HG03039 (cell line): ENCODE measurements around the gene GOLGA6B.
"Not testable (repeated sequence)": the region's sequence is repeated elsewhere in the genome, so short reads cannot be mapped to it uniquely, and the experiment has no call there.

Experiments
- ATAC-seq: cut with Tn5 transposase; IDR thresholded peaks from one replicate; pipeline ENCODE4 v1.9.1; 2021; ENCODE audit warnings: mild to moderate bottlenecking, moderate library complexity; ENCODE audit not compliant: unreplicated experiment

GOLGA6B gene, protein sequence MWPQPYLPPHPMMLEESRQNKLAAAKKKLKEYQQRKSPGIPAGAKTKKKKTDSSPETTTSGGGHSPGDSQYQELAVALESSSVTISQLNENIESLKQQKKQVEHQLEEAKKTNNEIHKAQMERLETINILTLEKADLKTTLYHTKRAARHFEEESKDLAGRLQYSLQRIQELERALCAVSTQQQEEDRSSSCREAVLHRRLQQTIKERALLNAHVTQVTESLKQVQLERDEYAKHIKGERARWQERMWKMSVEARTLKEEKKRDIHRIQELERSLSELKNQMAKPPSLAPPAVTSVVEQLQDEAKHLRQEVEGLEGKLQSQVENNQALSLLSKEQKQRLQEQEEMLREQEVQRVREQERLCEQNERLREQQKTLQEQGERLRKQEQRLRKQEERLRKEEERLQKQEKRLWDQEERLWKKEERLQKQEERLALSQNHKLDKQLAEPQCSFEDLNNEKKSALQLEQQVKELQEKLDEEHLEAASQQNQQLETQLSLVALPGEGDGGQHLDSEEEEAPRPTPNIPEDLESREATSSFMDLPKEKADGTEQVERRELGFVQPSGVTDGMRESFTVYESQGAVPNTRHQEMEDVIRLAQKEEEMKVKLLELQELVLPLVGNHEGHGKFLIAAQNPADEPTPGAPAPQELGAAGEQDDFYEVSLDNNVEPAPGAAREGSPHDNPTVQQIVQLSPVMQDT

DNA sequence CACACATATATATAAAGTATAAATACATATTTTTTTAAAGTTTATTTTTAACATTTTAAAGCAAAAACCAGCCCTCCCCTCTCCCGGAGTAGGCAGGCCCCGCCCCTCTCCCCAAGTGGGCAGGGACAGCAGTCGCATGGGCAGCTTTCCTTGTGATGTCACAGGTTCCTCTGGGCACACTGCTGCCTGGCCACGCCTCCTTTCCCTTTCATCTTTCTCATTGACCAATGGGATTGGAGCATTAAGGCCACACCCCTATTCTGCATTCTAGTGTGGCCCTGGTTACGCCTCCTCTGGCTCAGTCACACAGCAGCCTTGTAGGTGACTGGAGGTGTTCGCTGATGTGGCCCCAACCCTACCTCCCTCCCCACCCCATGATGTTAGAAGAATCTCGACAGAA is at the start of gene GOLGA6B:
GOLGA6B (plus strand) TSS at position 301 of the 400 bp plus-strand sequence; CDS start at position 342, 41 bp downstream.
- not testable (repeated sequence) for ATAC-seq

DNA sequence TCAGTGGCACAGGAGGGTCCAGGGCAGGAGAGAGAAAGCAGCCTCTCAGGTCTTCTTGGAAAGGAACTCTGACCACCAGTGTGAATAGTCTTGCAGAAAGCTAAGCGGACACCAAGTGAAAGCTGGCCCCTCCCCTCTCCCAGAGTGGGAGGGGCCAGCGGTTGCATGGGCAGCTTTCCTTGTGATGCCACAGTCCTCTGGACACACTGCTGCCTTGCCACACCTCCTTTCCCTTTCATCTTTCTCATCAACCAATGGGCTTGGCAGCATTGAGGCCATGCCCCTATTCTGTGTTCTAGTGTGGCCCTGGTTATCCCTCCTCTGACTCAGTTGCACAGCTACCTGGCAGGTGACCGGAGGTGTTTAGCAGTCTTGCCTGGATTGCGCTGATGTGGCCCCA is 49.7 kb upstream of the GOLGA6B start:
- no peak for ATAC-seq

DNA sequence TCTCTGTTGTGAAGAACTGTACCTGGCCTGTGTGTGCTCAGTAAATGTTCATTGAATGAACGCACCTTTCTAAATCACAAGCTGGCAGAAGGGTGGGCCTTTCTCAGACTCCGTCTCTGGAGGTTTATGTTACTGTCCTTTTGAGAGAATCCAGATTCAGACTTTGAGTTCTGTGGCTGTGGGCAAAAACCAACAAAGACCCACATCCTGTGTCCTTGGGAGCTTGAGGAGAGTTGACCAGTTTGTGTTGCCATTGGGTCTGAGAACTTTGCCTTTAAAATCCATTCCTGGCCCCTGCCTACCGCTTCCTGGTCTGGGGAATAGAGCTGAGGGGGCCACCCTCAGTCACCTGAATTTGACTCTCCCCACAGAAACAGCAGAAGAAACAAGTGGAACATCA is 46.4 kb upstream of the GOLGA6B start:
- ATAC-seq, result not testable (repeated sequence)

DNA sequence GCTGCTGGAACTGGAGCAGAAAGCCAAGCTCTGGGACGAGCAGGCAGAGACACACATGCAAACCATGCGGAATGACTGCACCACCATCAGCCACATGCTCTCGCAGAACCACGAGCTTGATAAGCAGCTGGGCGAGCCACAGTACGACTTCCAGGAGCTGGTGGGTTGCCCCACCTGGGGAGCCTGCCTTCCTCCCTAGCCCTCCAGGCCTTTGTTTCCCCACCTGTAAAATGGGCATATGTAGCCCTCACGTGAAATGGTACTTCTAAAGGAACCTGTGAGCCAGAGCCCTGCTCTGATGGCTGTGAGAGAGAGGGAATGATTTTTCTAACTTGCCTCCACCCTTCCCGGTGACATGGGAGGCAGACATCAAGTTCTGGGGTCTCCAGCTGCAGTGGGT is 44.6 kb upstream of the GOLGA6B start:
- ATAC-seq, result no peak

DNA sequence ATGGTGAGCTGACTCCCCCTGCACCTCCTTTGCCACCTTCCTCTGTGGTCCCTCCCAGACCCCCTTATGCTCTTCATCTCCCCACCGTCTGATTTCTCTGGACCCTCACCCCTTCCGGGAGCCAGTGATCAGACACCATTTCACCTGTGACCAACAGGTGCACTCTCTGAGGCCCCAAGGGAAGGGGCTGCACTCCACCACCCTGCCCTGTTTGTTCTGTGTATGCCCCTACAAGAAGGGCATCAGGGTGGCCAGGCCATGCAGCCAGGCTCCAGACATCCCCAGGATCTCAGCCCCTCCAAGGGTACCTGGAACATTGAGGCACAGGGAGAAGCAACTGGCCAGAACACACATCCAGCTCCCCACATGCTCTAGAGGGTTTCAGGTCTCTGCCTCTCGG is 42.2 kb upstream of the GOLGA6B start:
- not testable (repeated sequence) for ATAC-seq

DNA sequence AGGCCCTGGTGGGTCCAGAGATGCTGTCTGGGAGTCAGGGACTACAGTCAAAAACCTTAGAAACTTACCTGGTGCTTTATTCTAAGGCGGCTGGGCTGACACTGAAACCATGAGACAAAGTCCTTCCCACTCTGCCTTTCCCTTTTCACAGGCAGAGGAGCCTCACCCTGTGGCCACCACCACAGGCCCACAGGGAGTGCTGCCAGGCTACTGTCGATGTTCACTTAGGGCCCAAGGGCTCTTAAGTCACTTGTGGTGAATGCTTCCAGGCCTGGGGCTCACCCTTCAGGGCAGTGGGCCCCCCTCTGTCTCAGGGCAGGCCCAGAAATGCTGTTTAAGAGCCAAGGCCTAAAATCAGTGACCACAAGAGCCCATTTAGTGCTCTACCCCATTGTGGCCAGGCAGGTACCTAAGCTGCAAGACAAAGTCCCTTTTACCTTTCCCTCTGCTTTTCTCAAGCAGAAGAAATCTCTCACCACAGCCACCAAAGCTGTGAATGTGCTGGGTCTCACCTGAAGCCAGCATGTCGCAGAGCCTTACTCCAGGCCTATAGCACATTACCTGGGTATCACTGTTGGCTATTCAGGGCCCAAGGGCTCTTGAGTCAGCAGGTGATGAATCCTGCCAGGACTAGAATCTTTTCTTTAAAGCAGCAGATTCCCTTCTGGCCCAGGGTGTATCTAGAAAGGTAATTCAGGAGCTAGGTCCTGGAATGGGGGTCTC is 39.5 kb upstream of the GOLGA6B start:
- no peak for ATAC-seq

DNA sequence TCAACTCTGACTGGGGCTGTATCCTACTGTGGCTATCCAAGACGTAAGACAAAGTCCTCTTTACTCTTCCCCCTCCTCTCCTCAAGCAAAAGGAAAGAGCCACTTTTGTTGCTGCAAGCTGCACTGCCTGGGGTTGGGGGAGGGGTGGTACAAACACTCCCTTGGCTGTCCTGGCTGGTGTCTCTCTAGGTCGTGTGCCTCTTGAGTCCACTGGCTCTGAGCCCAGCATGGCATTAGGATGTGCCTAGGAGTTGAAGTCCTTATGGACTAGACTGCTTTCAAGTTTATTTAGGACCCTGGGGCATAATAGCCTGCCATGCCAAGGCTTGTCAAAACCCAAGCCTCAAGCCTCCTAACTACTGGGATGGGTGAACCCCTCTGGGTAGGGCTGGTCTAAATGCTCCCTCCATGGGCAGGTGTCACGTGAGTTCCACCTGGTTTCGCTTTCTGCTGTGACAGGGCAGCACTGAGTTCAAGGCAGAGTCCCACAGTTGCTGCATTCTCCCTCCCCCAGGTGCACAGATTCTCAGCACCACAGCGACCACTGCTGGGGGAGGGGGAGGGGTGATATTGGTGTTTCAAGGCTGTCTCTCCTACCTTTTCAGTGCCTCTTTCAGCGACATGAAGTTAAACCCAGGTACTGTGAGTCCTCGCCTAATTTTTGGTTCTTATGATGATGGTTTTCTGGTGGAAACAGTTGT is 38.8 kb upstream of the GOLGA6B start:
- ATAC-seq, result not testable (repeated sequence)

DNA sequence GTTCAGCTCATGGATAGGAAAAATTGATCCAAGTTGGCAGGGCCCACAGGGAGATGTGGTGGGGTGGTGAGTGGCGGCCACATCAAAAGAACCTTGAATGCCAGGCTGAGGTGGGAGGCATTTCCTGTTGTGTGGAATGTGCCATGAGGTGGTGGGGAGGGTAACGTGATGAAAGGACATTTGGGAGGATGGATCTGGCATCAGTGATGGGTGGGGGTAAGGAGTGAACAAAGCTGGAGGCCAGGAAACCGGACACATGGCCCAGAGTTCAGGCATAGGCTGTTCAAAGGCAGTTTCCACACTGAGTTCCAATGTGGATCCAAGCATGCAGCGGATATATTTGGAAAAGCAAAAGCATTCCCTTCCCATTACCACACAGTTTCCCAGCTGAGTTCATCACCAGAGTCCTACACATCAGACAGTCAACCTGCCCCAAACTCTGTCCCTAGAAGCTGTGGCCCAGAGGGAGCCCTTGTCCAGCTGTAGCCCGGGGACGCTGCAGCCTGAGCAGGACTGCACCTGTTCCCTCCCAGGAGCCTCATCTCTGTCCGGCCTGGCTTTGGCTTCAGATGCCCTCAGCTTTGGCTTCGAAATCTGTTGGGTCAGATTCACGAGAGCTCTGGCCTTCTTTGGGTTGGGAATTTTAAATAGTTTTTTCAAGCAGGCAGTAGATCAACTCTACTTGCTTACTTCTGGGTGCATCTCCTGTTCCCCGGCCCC is 37.8 kb upstream of the GOLGA6B start:
- ATAC-seq, result no peak

DNA sequence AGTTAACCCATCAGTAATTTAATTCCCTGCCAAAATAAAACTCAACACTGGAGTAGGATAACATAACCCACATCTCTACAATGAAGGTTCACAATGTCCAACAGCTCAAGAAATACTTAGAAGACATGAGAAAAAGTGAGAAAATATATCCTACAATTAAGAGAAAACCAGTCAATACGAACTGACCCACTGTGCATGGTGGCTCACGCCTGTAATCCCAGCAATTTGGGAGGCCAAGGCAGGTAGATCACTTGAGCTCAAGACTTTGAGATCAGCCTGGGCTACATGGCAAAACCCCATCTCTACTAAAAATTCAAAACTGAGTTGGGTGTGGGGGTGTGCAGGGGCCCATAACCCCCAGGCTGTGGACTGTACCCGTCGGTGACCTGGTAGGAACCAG is 30.6 kb upstream of the GOLGA6B start:
- ATAC-seq, result not testable (repeated sequence)

DNA sequence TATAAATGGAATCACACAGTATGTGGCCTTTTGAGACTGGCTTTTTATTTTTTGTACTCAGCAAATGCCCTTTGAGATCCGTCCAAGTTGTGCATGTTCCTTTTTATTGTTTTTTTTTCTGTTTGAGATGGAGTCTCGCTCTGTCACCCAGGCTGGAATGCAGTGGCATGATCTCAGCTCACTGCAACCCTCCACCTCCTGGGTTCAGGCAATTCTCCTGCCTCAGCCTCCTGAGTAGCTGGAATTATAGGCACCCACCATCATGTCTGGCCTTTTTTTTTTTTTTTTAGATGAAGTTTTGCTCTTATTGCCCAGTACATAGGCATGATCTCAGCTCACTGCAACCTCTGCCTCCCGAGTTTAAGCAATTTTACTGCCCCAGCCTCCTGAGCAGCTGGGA is 28.3 kb upstream of the GOLGA6B start:
- ATAC-seq, result not testable (repeated sequence)

DNA sequence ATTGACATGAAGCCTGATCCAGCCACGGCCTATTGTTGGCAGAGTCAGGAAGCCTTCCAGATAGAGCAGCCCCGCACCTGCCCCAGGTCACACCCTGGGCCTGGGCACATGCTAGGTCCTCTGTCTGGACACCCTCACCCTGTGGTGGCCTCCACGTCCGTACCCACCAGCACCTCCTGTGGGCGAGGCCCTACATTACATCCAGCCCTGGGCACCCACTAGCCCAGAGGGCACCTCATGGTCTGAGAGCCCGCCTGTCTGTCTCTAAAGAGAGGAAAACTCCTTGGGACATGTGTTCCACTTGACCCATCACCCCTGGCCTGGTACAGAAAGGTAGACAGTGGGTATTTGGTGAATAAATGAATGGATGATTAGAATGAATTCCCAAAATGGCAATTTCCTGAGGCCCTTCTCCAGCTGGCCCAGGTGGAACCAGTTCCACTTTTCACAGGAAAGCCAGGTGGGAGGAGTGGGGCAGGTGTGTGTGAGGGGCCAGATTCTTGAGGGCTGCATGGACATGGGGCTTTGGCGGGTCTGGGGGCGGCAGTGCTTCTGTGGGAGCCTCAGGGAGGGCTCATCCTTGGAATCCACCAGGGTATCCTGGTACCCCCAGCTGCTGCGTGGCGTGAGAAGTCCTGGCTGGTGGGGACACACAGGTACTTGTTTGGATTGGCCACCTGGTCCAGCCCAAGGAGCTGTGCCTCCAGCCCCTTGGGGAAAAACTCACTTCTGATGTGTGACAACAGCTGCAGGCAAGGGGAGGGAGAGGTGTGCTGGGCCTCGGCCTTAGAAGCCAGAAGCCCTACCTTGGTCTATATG is 26.0 kb upstream of the GOLGA6B start:
- not testable (repeated sequence) for ATAC-seq

DNA sequence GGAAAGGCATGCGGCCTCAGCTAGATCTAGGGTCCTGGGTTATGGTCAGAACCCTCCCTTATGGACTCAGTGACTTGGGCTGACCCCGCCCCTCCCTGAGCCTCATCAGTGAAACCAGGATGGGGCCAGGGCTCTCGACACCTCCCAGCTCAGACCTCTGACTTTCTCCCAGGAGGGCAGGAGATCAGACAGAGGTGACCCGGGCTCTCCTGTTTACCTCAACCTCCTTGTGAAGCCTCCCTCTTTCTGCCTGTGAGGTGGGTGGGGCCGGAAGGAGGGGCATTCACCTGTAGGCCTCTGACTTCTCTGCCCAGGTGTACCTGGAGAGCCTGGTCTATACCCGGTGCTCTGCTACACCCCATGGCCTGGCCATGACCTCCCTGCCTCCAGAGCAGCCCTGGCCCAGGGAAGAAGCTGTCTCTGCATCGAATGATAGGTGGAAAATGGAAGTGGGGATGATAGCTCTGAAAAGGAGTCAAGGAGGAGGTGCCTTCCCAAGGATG is 25.4 kb upstream of the GOLGA6B start:
- not testable (repeated sequence) for ATAC-seq

DNA sequence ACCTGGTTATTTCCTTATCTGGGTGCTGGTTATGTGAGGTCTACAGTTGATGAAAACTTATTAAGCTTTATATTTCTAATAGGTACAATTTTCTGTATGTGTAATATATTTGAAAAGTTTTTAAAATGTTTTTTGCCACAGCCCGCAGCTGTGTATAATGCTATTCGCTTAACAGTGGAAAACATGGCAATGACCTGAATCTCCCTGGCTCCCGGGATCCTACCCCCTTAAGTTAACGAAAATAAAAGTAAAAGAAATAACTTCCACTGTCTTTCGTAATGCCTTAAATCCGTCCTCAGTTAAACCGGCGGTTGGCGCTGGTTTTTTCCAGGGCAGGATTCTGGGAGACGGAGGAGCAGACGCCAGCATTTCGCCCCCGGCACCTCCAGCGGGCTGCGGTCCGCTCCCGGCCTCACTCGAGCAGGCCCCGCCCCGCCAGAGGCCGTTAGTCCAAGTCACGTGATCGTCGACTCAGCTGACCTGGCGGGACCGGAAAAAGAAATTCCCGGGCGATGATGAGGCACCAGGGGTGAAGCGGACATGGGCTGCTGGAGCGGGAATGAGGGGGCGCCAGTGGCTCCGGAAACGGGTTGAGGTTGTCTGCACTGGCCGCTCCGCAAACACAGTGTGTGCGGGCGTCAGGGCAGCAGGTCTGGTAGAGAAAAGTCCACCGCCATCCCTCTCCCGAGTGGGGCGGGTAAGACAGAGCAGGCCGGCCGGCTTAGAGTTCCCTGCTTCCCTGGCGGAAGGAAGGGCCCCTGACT is 17.8 kb upstream of the GOLGA6B start:
- not testable (repeated sequence) for ATAC-seq

DNA sequence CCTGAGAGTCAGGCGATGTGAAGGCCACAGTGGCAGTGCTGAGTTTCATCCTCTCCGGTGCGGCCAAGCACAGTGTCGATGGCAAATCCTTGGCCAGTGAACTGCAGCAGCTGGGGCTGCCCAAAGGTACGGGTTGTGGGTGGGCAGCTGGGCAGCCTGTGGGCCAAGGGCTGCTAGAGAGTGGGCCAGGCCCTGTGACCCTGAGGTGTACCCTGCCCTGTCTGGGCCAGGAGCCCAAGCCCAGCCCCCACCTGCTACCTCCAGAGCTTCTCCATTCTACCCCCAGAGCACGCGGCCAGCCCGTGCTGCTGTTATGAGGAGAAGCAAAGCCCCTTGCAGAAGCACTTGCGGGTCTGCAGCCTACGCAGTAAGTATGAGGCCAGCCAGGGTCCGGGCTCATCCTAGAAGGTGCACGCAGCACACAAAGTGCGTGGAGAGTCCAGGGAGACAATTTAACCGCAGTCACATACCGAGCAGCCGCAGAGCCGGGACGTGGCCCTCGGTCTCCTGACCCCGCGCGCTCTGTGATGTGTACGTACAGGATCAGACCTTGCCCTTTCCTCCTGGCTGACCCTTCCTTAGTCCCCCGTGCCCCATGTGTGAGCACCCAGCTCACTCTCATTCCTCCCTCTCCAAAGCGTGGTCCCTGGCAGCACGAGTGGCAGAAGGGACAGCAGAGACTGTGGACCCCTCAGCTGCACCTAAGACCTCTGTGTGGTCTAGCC is 14.6 kb upstream of the GOLGA6B start:
- ATAC-seq, result not testable (repeated sequence)

DNA sequence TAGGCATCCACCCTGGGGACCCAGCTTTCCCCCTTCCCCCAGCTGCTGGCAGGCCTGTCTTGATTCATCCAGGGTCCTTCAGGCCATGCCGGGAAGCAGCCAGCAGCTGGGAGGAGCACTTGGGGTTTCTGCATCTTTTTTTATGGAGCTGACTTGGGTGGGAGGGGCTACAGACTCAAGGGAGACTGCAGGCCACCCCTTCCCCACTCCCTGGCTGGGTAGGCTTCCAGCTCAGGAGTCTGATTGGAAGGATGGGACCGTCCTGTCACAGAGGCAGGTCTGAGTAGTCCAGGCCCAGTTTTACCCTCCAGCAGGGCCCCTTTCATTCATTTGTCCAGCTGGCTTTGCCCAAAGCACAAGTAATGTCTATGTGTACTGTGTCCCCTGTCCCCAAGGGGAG is 12.2 kb upstream of the GOLGA6B start:
- not testable (repeated sequence) for ATAC-seq

DNA sequence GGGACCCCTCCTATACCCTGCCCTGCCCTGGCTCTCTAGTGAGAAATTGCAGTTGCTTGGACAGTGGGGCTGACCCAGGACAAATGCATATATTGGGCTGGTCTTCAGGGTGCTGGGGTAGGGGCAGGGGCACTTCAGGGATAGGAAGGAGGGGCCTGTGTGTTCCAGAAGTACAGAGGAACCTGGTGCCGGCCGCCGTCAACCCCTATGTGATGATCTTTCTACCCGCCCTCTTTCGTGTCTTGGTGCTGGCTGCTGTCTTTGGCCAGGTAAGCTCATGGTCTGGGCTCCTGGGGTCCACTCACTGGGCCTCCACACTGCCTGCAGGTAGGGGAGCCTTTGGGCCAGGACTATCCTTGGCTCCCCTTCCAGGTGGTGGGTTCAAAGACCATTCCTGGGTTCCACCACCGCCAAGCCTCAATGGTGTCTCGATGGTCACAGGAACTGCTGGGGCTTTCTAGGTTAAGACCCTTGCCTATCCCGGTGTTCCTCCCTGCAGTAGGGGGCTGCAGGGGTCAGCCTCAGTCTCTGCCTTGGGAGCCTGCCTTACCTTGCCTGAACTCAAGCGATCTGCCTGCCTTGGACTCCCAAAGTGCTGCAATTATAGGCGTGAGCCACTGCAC is 5.8 kb upstream of the GOLGA6B start:
- ATAC-seq, result not testable (repeated sequence)

DNA sequence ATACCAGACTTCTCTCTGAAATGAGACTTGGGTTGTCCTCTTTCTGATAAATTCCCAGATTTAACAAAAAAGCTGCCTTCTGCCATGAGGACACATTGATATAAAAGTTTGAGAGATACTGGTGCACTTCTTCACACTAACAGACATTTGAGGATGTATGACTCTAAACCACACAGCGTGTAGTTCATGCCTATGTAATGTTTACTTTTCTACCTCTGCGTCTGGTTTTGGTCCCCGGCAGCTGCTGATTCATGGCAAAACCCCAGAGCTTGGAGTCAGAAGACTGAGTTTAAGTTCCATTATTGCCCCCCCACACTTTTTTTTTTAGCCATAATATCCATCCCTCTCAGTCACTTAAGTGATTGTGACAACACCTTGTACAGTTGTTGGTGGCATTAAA is 1.5 kb downstream of the GOLGA6B start:
- ATAC-seq, result not testable (repeated sequence)
